ENCODE data around the gene MCC.

MCC gene

GRCh38 chr5:113193311-113193978 lies 294.8 kb downstream of the MCC start:
- DNase-seq, result no peak
- TF ChIP-seq POLR2A (IDR thresholded peaks at IDR 0.05; ENCODE audit: low read length), result no peak
- no peak for TF ChIP-seq GATA1 (IDR thresholded peaks at IDR 0.05; ENCODE audit: low read depth, low read length)

GRCh38 chr5:113192541-113192940 lies 295.7 kb downstream of the MCC start:
- DNase-seq, result no peak
- TF ChIP-seq GATA1 (IDR thresholded peaks at IDR 0.05; ENCODE audit: low read depth, low read length) (no peak), POLR2A (IDR thresholded peaks at IDR 0.05; ENCODE audit: low read length) (no peak)

GRCh38 chr5:113190347-113190746 lies 297.9 kb downstream of the MCC start:
- TF ChIP-seq POLR2A (IDR thresholded peaks at IDR 0.05; ENCODE audit: low read length), result no peak
- TF ChIP-seq GATA1 (IDR thresholded peaks at IDR 0.05; ENCODE audit: low read depth, low read length), result no peak
- DNase-seq, result no peak

- TF ChIP-seq POLR2A (IDR thresholded peaks at IDR 0.05; ENCODE audit: low read length), result no peak
- DNase-seq, result no peak
Measured at GRCh38 chr5:113189291-113189690, 299.0 kb downstream of the MCC start.

- DNase-seq, result no peak
Measured at GRCh38 chr5:113188436-113188835, 299.8 kb downstream of the MCC start.

GRCh38 chr5:113187906-113188305 lies 300.3 kb downstream of the MCC start:
- no peak for DNase-seq
- no peak for TF ChIP-seq POLR2A (IDR thresholded peaks at IDR 0.05; ENCODE audit: low read length)
- TF ChIP-seq GATA1 (IDR thresholded peaks at IDR 0.05; ENCODE audit: low read depth, low read length), result no peak

More at GRCh38 chr5:113188436-113188835, 299.8 kb downstream of the MCC start:
- TF ChIP-seq GATA1 (IDR thresholded peaks at IDR 0.05; ENCODE audit: low read depth, low read length) (no peak), POLR2A (IDR thresholded peaks at IDR 0.05; ENCODE audit: low read length) (no peak)

- no peak for TF ChIP-seq POLR2A (IDR thresholded peaks at IDR 0.05; ENCODE audit: low read length)
- TF ChIP-seq GATA1 (IDR thresholded peaks at IDR 0.05; ENCODE audit: low read depth, low read length), result no peak
Measured at GRCh38 chr5:113186061-113186460, 302.2 kb downstream of the MCC start.

GRCh38 chr5:113183694-113184093 lies 304.6 kb downstream of the MCC start:
- no peak for DNase-seq
- TF ChIP-seq POLR2A (IDR thresholded peaks at IDR 0.05; ENCODE audit: low read length), result no peak
- no peak for TF ChIP-seq GATA1 (IDR thresholded peaks at IDR 0.05; ENCODE audit: low read depth, low read length)

More at GRCh38 chr5:113186061-113186460, 302.2 kb downstream of the MCC start:
- DNase-seq, result no peak

- TF ChIP-seq GATA1 (IDR thresholded peaks at IDR 0.05; ENCODE audit: low read depth, low read length), result no peak
- TF ChIP-seq POLR2A (IDR thresholded peaks at IDR 0.05; ENCODE audit: low read length), result no peak
- no peak for DNase-seq
Measured at GRCh38 chr5:113182658-113183344, 305.5 kb downstream of the MCC start.

- TF ChIP-seq GATA1 (IDR thresholded peaks at IDR 0.05; ENCODE audit: low read depth, low read length), result no peak
- TF ChIP-seq POLR2A (IDR thresholded peaks at IDR 0.05; ENCODE audit: low read length), result no peak
Measured at GRCh38 chr5:113181853-113182490, 306.3 kb downstream of the MCC start.

GRCh38 chr5:113181409-113181808 lies 306.8 kb downstream of the MCC start:
- DNase-seq, result no peak
- TF ChIP-seq POLR2A (IDR thresholded peaks at IDR 0.05; ENCODE audit: low read length) (no peak), GATA1 (IDR thresholded peaks at IDR 0.05; ENCODE audit: low read depth, low read length) (no peak)

More at GRCh38 chr5:113181853-113182490, 306.3 kb downstream of the MCC start:
- DNase-seq, result no peak

GRCh38 chr5:113179156-113179555 lies 309.1 kb downstream of the MCC start:
- no peak for DNase-seq
- TF ChIP-seq POLR2A (IDR thresholded peaks at IDR 0.05; ENCODE audit: low read length), result no peak
- no peak for TF ChIP-seq GATA1 (IDR thresholded peaks at IDR 0.05; ENCODE audit: low read depth, low read length)

- TF ChIP-seq POLR2A (IDR thresholded peaks at IDR 0.05; ENCODE audit: low read length), result no peak
- no peak for TF ChIP-seq GATA1 (IDR thresholded peaks at IDR 0.05; ENCODE audit: low read depth, low read length)
Measured at GRCh38 chr5:113178073-113178779, 310.0 kb downstream of the MCC start.

GRCh38 chr5:113177225-113177624 lies 311.0 kb downstream of the MCC start:
- DNase-seq, result no peak
- TF ChIP-seq POLR2A (IDR thresholded peaks at IDR 0.05; ENCODE audit: low read length), result no peak
- TF ChIP-seq GATA1 (IDR thresholded peaks at IDR 0.05; ENCODE audit: low read depth, low read length), result no peak

More at GRCh38 chr5:113178073-113178779, 310.0 kb downstream of the MCC start:
- no peak for DNase-seq

Measured in erythroblast (primary cell).